ENCODE results near the gene TNNI3. TPM values are rescaled to one million over a fixed set of nuclear protein-coding genes. Genes with fewer than 3 reads are reported as not detected.

Gene TNNI3
- polyA plus RNA-seq: not detected in 2 replicates

DNA sequence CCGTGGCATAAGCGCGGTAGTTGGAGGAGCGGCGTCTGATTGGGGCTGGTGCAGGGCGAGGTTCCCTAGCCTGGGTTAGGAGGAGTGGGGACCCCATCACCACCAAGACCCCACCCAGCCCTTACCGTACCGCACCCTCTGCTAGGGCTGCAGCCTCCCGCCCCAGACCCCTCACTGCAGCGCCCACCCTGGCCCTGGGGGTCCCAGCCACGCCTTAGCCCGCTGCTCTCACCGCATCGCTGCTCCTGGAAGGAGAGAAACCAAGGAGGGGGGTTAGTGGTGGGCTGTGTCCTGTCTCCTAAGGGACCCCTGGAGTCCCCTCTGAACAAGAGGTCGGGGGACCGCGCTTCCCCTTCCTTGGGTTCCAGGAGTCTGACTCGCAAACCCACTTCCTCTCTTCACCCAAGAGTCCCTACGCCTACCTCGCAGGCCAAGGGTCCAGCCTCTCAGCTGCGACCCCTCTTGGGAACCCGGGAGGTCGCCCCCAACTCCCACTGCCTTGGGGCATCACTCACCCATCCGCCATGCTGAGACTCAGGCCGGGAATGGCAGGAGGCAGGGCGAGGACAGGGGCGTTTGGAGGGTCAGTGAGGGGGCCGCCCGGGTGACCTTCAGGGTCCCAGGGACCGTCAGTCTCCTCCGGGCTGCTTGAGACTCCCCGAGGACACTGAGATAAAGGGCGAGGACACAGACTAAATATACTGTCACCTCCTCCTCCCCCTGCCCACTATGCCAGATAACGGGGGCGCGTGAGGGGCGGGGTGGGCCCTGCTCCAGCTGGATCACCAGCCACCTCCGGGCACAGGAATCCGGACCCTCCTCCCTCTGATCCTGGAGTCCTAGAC lies at the start of gene TNNI3:
TSS of gene TNNI3 (minus strand) at position 669 of the 845 bp plus-strand sequence. CDS start at position 526, 143 bp downstream.

DNA sequence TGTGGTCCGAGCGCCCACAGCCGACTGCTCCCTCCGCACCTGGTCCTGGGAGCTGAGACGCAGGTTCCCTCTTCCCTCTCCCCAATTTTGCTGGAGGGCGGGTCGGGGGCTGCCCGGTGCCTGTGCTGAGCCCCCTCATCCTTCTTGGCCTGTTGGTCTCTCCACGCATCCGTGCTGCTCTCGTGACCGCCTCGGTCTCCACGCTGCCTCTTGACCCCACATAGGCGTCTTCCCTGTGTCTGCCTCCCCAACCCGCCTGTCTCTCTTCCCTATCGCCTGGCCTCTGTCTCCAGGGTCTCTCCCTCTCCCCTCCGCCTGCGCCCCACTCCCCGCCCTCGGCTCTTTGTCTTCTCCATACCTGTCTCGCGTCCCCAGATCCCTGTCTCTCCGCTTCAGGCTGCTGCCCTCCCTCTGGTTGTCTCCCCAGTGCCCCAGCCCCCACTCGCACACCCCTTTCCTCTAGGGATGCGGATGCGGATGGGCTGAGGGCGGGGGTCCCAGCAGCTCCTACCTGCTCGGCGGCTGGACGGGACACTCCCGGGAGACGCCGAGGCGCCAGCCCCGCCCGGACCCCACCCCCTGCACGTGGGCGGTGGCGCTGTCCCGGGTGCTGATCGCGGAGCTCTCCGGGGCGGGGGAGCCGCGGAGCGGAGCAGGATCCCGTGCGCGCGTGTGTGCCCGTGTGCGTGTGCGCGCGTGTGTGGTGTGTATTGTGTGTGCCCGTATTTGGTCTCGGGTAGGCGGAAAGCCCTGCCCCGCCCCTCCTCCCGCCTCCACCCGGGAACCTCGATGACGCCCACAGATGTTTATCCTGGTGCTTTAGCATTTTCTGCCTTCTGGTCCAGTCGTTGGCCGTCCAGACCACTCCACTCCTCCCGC lies 22.3 kb upstream of the TNNI3 start, which contains the start of gene SYT5:
TSS of gene SYT5 (minus strand) at position 684 of the 879 bp plus-strand sequence. CDS start 1,248 bp downstream, outside the sequence.

DNA sequence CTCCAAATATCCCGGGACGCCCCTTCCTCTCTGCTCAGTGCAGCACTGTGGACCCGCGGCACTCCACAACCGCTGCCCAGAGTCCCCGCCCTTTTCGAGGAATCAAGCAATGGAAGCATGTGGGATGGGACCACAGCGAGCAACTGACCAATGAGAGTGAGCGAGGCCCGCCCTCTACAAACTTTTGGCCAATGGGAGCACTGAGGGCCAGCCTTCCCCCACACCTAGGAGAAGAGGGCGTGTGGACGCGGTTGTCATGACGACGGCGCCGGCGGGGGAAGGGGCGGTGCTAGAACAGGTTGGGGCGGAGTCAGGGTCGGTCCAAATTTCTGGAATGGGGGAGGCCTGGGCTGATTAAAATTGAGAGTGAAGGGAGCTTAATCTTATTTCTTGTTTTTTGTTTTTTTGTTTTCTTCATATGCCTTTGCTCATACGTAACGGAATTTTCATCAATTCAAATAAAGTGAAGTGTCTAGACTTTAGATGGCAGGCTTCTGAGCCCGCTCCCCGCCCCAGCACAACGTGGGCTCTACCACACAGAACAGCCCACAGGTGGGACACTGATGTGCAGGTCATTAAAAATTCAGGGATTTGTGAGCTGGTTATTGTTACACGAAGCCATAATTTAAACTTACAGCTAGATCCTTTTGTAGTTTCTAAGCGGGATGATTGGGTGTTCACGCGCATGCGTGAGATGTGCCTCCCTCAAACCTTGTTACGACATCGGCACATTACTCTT lies 9.2 kb upstream of the TNNI3 start, which contains the start of gene DNAAF3:
TSS of gene DNAAF3 (minus strand) at position 84 of the 739 bp plus-strand sequence. CDS start 200 bp downstream, outside the sequence.

DNA sequence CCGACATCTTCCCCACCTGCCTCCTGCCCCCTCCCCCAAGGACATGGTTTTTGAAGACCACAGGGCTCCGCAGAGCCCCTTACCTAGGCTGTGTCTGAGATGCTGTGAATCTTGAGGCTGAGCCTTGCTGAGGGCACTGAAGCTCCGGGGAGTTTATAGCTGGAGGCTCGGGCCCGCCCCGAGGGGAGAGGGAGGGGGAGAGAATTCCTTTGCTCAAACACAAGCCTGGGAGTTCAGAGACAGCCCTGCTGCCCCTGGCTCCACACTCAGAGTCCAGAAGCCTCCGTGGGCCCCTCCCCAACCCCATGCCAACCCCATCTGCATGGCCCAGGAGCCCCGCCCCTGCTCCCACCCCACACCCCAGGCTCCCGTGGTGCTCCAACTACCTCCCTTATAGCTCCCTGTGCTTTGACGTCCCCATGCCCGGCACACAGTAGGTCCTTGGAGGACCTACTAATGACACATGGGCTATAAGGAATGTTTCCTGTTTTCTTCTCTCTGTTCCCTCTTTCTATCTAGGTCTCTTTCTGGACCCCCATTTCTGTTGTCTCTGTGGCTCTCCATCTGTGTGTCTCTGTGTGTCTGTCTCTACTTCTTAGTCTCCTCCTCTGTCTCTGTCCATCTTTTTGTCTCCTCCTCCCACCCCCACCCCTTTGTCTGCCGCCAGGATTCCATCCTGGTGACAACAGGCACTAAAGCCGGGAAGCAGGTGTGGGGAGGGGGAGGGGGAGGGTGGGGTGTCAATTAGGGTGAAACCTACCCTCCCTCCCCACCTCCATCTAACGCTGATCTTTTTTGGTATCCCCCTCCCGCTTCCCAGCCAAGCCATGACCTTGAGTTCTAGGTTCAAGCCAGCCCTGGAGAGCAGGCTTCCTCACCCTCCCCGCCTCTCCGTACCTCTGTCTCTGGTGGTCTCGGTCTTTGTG lies 8.2 kb downstream of the TNNI3 start, which contains the start of gene TNNT1:
TSS of gene TNNT1 (minus strand) at position 129 of the 926 bp plus-strand sequence. CDS start 2,049 bp downstream, outside the sequence.

DNA sequence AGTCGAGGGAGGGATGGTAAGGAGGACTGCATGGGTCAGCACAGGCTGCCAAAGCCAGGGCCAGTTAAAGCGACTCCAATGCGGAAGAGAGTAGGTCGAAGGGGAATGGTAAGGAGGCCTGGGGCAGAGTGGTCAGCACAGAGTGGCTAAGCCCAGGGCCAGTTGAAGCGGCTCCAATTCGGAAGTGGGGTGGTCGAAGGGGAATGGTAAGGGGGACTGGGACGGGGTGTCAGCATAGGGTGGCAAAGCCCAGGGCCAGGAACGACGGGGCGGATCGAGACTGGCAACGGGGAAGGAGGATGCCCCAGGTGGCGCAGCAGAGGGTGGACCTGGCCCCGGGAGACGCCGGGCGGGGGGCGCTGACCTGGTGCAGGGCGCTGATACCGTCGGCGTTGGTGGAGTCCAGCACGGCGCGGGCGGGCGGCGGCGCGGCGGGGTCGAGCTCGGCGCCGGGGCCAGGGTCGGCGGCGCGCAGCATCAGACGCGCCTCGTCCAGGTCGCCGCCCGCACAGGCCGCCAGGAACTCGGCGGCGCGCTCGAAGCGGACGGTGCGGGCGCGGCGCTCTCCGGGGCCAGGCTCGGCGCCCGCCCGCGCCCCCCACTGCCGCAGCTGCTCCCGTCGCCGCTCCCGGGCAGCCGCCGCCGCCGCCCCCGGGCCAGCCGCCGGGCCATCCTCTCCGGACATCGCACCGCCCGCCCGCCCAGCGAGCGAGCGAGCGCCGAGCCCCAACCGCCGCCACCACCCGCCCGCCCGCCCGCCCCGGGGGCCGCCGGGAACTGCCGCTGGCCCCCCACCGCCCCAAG lies 40.5 kb downstream of the TNNI3 start, which contains the start of gene PPP1R12C:
TSS of gene PPP1R12C (minus strand) at position 779 of the 804 bp plus-strand sequence. CDS start at position 685, 94 bp downstream.

Other genes with a start within 250 kb of the TNNI3 start
- gene NLRP7, start 210.2 kb downstream of the TNNI3 start, polyA plus RNA-seq: not detected in 2 replicates
- 0.27 TPM in 1 of 2 replicates, not detected in the other for gene NLRP2, start 191.4 kb downstream of the TNNI3 start, polyA plus RNA-seq
- 0.60 and 1.1 TPM in 2 replicates for gene GP6, start 119.5 kb downstream of the TNNI3 start, polyA plus RNA-seq
- gene RDH13, start 94.6 kb downstream of the TNNI3 start, polyA plus RNA-seq: 3.8 and 5.6 TPM in 2 replicates
- gene EPS8L1, start 81.9 kb downstream of the TNNI3 start, polyA plus RNA-seq: 3.7 TPM in 1 of 2 replicates, not detected in the other
- gene PPP1R12C, start 40.1 kb downstream of the TNNI3 start, polyA plus RNA-seq: 7.8 and 8.1 TPM in 2 replicates
- 84.0 and 98.2 TPM in 2 replicates for gene TNNT1, start 8.5 kb downstream of the TNNI3 start, polyA plus RNA-seq
- 0.99 TPM in 1 of 2 replicates, not detected in the other for gene DNAAF3, start 8.9 kb upstream of the TNNI3 start, polyA plus RNA-seq
- 2.6 and 7.5 TPM in 2 replicates for gene SYT5, start 22.6 kb upstream of the TNNI3 start, polyA plus RNA-seq
- gene PTPRH, start 51.8 kb upstream of the TNNI3 start, polyA plus RNA-seq: 1.0 TPM in 1 of 2 replicates, not detected in the other
- gene TMEM86B, start 71.0 kb upstream of the TNNI3 start, polyA plus RNA-seq: 0.27 and 1.3 TPM in 2 replicates
- 1.3 and 2.7 TPM in 2 replicates for gene PPP6R1, start 101.3 kb upstream of the TNNI3 start, polyA plus RNA-seq
- gene HSPBP1, start 122.4 kb upstream of the TNNI3 start, polyA plus RNA-seq: 5.9 and 10.4 TPM in 2 replicates
- 0.44 and 2.8 TPM in 2 replicates for gene BRSK1, start 126.3 kb upstream of the TNNI3 start, polyA plus RNA-seq
- not detected in 2 replicates for gene TMEM150B, start 167.6 kb upstream of the TNNI3 start, polyA plus RNA-seq
- 0.77 TPM in 1 of 2 replicates, not detected in the other for gene KMT5C, start 182.1 kb upstream of the TNNI3 start, polyA plus RNA-seq
- not detected in 2 replicates for gene COX6B2, start 197.0 kb upstream of the TNNI3 start, polyA plus RNA-seq
- gene GARIN5B, start 205.5 kb upstream of the TNNI3 start, polyA plus RNA-seq: not detected in 2 replicates
- gene IL11, start 212.7 kb upstream of the TNNI3 start, polyA plus RNA-seq: not detected in 2 replicates
- gene TMEM190, start 219.1 kb upstream of the TNNI3 start, polyA plus RNA-seq: not detected in 2 replicates
- not detected in 2 replicates for gene TMEM238, start 226.6 kb upstream of the TNNI3 start, polyA plus RNA-seq
- 339 and 376 TPM in 2 replicates for gene RPL28, start 228.2 kb upstream of the TNNI3 start, polyA plus RNA-seq

Data from Purkinje cell (primary cell).